ENCODE measurements around the gene SLC7A5.
A peak's percentile ranks its signal among the peaks of the same experiment; 100 is the strongest.
"Not testable (repeated sequence)": the region's sequence is repeated elsewhere in the genome, so short reads cannot be mapped to it uniquely, and the experiment has no call there.

SLC7A5 gene

GRCh38 chr16:87870418-87871291 is 1.3 kb upstream of the SLC7A5 start:
- not testable (repeated sequence) for H3K4me1 ChIP-seq (ENCODE audit: control insufficient read depth, insufficient read depth, low read length); H3K27ac ChIP-seq (ENCODE audit: low read length)

GRCh38 chr16:87869879-87870417 is 641 bp upstream of the SLC7A5 start:
- H3K27me3 ChIP-seq (ENCODE audit: control insufficient read depth in 1 of 2, insufficient read depth in 2 of 2, low read length in 2 of 2); H3K27ac ChIP-seq (ENCODE audit: low read length); H3K36me3 ChIP-seq (ENCODE audit: control insufficient read depth in 2 of 2, insufficient read depth in 2 of 2, low read length in 2 of 2); H3K4me3 ChIP-seq (ENCODE audit: low read length in 2 of 2); H3K9me3 ChIP-seq (ENCODE audit: control insufficient read depth in 2 of 2, low read length in 2 of 2); H3K9ac ChIP-seq (ENCODE audit: low read length in 2 of 2): not testable (repeated sequence)
- H3K4me1 ChIP-seq (ENCODE audit: control insufficient read depth, insufficient read depth, low read length), result peaks cover 15% of the 10 kb centered on the region

More at GRCh38 chr16:87870418-87871291, 1.3 kb upstream of the SLC7A5 start:
- not testable (repeated sequence) for H3K4me3 ChIP-seq (ENCODE audit: low read length in 2 of 2); H3K27me3 ChIP-seq (ENCODE audit: control insufficient read depth in 1 of 2, insufficient read depth in 2 of 2, low read length in 2 of 2); H3K36me3 ChIP-seq (ENCODE audit: control insufficient read depth in 2 of 2, insufficient read depth in 2 of 2, low read length in 2 of 2); H3K9ac ChIP-seq (ENCODE audit: low read length in 2 of 2); H3K9me3 ChIP-seq (ENCODE audit: control insufficient read depth in 2 of 2, low read length in 2 of 2)

GRCh38 chr16:87868254-87869029 is 865 bp downstream of the SLC7A5 start:
- Histone ChIP-seq H3K9ac (ENCODE audit: low read length in 2 of 2) (peak overlapping the region; percentile 55 to 69), H3K27ac (ENCODE audit: low read length) (peak overlapping the region; percentile 49), H3K4me3 (ENCODE audit: low read length in 2 of 2) (peak overlapping the region; percentile 61 to 75), H3K4me1 (ENCODE audit: control insufficient read depth, insufficient read depth, low read length) (peaks cover 19% of the 10 kb centered on the region)
- not testable (repeated sequence) for H3K9me3 ChIP-seq (ENCODE audit: control insufficient read depth in 2 of 2, low read length in 2 of 2); H3K27me3 ChIP-seq (ENCODE audit: control insufficient read depth in 1 of 2, insufficient read depth in 2 of 2, low read length in 2 of 2); H3K36me3 ChIP-seq (ENCODE audit: control insufficient read depth in 2 of 2, insufficient read depth in 2 of 2, low read length in 2 of 2)

GRCh38 chr16:87865902-87866555 is 3.3 kb downstream of the SLC7A5 start:
- not testable (repeated sequence) for H3K9ac ChIP-seq (ENCODE audit: low read length in 2 of 2); H3K27ac ChIP-seq (ENCODE audit: low read length); H3K36me3 ChIP-seq (ENCODE audit: control insufficient read depth in 2 of 2, insufficient read depth in 2 of 2, low read length in 2 of 2); H3K9me3 ChIP-seq (ENCODE audit: control insufficient read depth in 2 of 2, low read length in 2 of 2); H3K27me3 ChIP-seq (ENCODE audit: control insufficient read depth in 1 of 2, insufficient read depth in 2 of 2, low read length in 2 of 2)
- Histone ChIP-seq H3K4me3 (ENCODE audit: low read length in 2 of 2) (peak overlapping the region in 1 of 2 donors; percentile 49), H3K4me1 (ENCODE audit: control insufficient read depth, insufficient read depth, low read length) (peaks cover 39% of the 10 kb centered on the region)

- Histone ChIP-seq H3K27ac (ENCODE audit: low read length) (peak overlapping the region; percentile 53), H3K36me3 (ENCODE audit: control insufficient read depth in 2 of 2, insufficient read depth in 2 of 2, low read length in 2 of 2) (no peaks in the 10 kb centered on the region), H3K27me3 (ENCODE audit: control insufficient read depth in 1 of 2, insufficient read depth in 2 of 2, low read length in 2 of 2) (no peaks in the 10 kb centered on the region), H3K4me3 (ENCODE audit: low read length in 2 of 2) (no peak overlapping the region), H3K9ac (ENCODE audit: low read length in 2 of 2) (peak overlapping the region in 1 of 2 donors; percentile 15), H3K4me1 (ENCODE audit: control insufficient read depth, insufficient read depth, low read length) (peaks cover 50% of the 10 kb centered on the region), H3K9me3 (ENCODE audit: control insufficient read depth in 2 of 2, low read length in 2 of 2) (no peaks in the 10 kb centered on the region)
Observed at GRCh38 chr16:87864331-87864989, 4.8 kb downstream of the SLC7A5 start.

- not testable (repeated sequence) for H3K4me3 ChIP-seq (ENCODE audit: low read length in 2 of 2); H3K27me3 ChIP-seq (ENCODE audit: control insufficient read depth in 1 of 2, insufficient read depth in 2 of 2, low read length in 2 of 2); H3K9ac ChIP-seq (ENCODE audit: low read length in 2 of 2); H3K9me3 ChIP-seq (ENCODE audit: control insufficient read depth in 2 of 2, low read length in 2 of 2); H3K36me3 ChIP-seq (ENCODE audit: control insufficient read depth in 2 of 2, insufficient read depth in 2 of 2, low read length in 2 of 2)
- peaks cover 59% of the 10 kb centered on the region for H3K4me1 ChIP-seq (ENCODE audit: control insufficient read depth, insufficient read depth, low read length)
- peak overlapping the region; percentile 58 for H3K27ac ChIP-seq (ENCODE audit: low read length)
Observed at GRCh38 chr16:87863327-87863635, 6.0 kb downstream of the SLC7A5 start.

- not testable (repeated sequence) for H3K27me3 ChIP-seq (ENCODE audit: control insufficient read depth in 1 of 2, insufficient read depth in 2 of 2, low read length in 2 of 2); H3K9ac ChIP-seq (ENCODE audit: low read length in 2 of 2); H3K36me3 ChIP-seq (ENCODE audit: control insufficient read depth in 2 of 2, insufficient read depth in 2 of 2, low read length in 2 of 2); H3K9me3 ChIP-seq (ENCODE audit: control insufficient read depth in 2 of 2, low read length in 2 of 2); H3K4me3 ChIP-seq (ENCODE audit: low read length in 2 of 2)
- Histone ChIP-seq H3K27ac (ENCODE audit: low read length) (peak overlapping the region; percentile 58), H3K4me1 (ENCODE audit: control insufficient read depth, insufficient read depth, low read length) (peaks cover 63% of the 10 kb centered on the region)
Observed at GRCh38 chr16:87862597-87863326, 6.5 kb downstream of the SLC7A5 start.

GRCh38 chr16:87861300-87862099 is 7.8 kb downstream of the SLC7A5 start:
- H3K36me3 ChIP-seq (ENCODE audit: control insufficient read depth in 2 of 2, insufficient read depth in 2 of 2, low read length in 2 of 2); H3K9ac ChIP-seq (ENCODE audit: low read length in 2 of 2); H3K9me3 ChIP-seq (ENCODE audit: control insufficient read depth in 2 of 2, low read length in 2 of 2); H3K4me3 ChIP-seq (ENCODE audit: low read length in 2 of 2); H3K27me3 ChIP-seq (ENCODE audit: control insufficient read depth in 1 of 2, insufficient read depth in 2 of 2, low read length in 2 of 2): not testable (repeated sequence)
- Histone ChIP-seq H3K27ac (ENCODE audit: low read length) (peak overlapping the region; percentile 69), H3K4me1 (ENCODE audit: control insufficient read depth, insufficient read depth, low read length) (peaks cover 69% of the 10 kb centered on the region)

GRCh38 chr16:87860553-87861299 is 8.6 kb downstream of the SLC7A5 start:
- Histone ChIP-seq H3K27me3 (ENCODE audit: control insufficient read depth in 1 of 2, insufficient read depth in 2 of 2, low read length in 2 of 2) (no peaks in the 10 kb centered on the region), H3K9ac (ENCODE audit: low read length in 2 of 2) (no peak overlapping the region), H3K36me3 (ENCODE audit: control insufficient read depth in 2 of 2, insufficient read depth in 2 of 2, low read length in 2 of 2) (no peaks in the 10 kb centered on the region), H3K9me3 (ENCODE audit: control insufficient read depth in 2 of 2, low read length in 2 of 2) (no peaks in the 10 kb centered on the region), H3K4me1 (ENCODE audit: control insufficient read depth, insufficient read depth, low read length) (peaks cover 76% of the 10 kb centered on the region), H3K27ac (ENCODE audit: low read length) (peak overlapping the region; percentile 69), H3K4me3 (ENCODE audit: low read length in 2 of 2) (no peak overlapping the region)

All from stomach smooth muscle (tissue), 2 donors.